Loucy (cell line): ENCODE results near the gene RNU7-1.

Source experiments
- CTCF ChIP-seq: fragments of 200-600 bp; sonication (generic); conservative IDR thresholded peaks from 2 replicates; pipeline ENCODE4 v1.5.1; 2014; ENCODE audit warnings: mild to moderate bottlenecking, antibody characterized with exemption, low read length
- EZH2phosphoT487 ChIP-seq: fragments of 200-600 bp; IDR thresholded peaks from 2 replicates; pipeline ENCODE4 v1.6.1; 2018; ENCODE audit warnings: antibody characterized with exemption, mild to moderate bottlenecking, moderate library complexity, borderline replicate concordance

DNA sequence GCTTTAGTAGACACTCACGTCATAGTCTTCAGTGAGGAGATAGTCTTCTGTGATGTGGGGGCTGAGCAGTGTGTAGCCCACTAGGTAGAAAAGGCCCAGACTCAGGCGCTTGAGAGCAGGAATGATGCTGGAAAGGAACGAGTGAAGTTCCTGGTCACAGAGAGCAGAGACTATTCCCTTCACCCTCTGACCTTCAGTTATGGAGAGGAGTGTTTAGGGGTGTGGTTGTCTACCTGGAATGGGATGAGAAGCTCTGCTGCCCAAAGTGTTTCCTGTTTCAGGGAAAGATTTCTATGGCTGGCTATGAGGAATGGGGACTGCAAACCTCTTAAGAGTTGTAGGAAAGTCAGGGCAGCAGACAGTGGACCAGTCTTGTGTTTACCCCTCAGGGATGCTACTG is 35.8 kb downstream of the RNU7-1 start:
- no peak for TF ChIP-seq CTCF
- TF ChIP-seq EZH2phosphoT487 = no peak
